SK-N-SH (cell line): ENCODE measurements around the gene PHC2. TPM values are rescaled to one million over a fixed set of nuclear protein-coding genes. Genes with fewer than 3 reads are reported as not detected.
A peak's percentile ranks its signal among the peaks of the same experiment; 100 is the strongest.

Experiments
- CTCF ChIA-PET: fragments of 300-600, 350-600 bp; formaldehyde crosslinking; extraction: SDS; loops from one replicate; lab custom pipeline; 2021; lab: Yijun Ruan, JAX
- POLR2A ChIA-PET: fragments of 350-600 bp; sonication (Branson Sonifier 250); formaldehyde crosslinking; extraction: SDS; loops from one replicate; lab custom pipeline; 2020; ENCODE audit warnings: antibody characterized with exemption, inconsistent platforms; lab: Yijun Ruan, JAX
- DNase-seq: peaks from one replicate; pipeline ENCODE4 v3.0.0; 2012
- H2AFZ ChIP-seq: fragments of 200-600 bp; sonication (generic); 2 replicates; pipeline ENCODE4 v1.8.1; 2016; ENCODE audit warnings: antibody characterized with exemption, mild to moderate bottlenecking, low read depth
- H3F3A ChIP-seq: fragments of 200-600 bp; sonication (generic); replicated peaks from 2 replicates; pipeline ENCODE3; 2016; ENCODE audit warnings: antibody characterized with exemption, mild to moderate bottlenecking; ENCODE audit not compliant: insufficient read depth
- H3K27ac ChIP-seq, 2 experiments: fragments of 200-500 bp in 1 of 2; fragments of 200-600 bp in 1 of 2; sonication (Bioruptor generic) in 1 of 2; sonication (generic), shearing (Covaris generic) in 1 of 2; 2 replicates each; pipeline versions ENCODE4 v1.5.1 to v1.6.1; 2014 to 2016; ENCODE audit warnings: low read depth in 2 of 2, inconsistent platforms in 1 of 2, low read length in 1 of 2, mild to moderate bottlenecking in 1 of 2, mixed read lengths in 1 of 2
- H3K27me3 ChIP-seq: fragments of 200-600 bp; sonication (generic), shearing (Covaris generic); 2 replicates; pipeline ENCODE4 v1.6.1; 2016; ENCODE audit warnings: mixed run types; ENCODE audit not compliant: insufficient read depth
- H3K36me3 ChIP-seq, 2 experiments: fragments of 200-500 bp in 1 of 2; fragments of 200-600 bp in 1 of 2; sonication (Bioruptor generic) in 1 of 2; sonication (generic) in 1 of 2; replicated peaks in 1 of 2; 2 replicates each; pipeline versions ENCODE3 to v1.5.1; 2014 to 2016; ENCODE audit warnings: low read length in 1 of 2, mild to moderate bottlenecking in 1 of 2; ENCODE audit not compliant: insufficient read depth in 2 of 2, control insufficient read depth in 1 of 2
- H3K4me1 ChIP-seq, 2 experiments: fragments of 200-500 bp in 1 of 2; fragments of 200-600 bp in 1 of 2; sonication (Bioruptor generic) in 1 of 2; sonication (generic), shearing (Covaris generic) in 1 of 2; 2 replicates each; pipeline versions ENCODE4 v1.5.1 to v1.6.1; 2014 to 2016; ENCODE audit warnings: low read depth in 1 of 2, low read length in 1 of 2, mixed run types in 1 of 2; ENCODE audit not compliant: insufficient read depth in 2 of 2, control insufficient read depth in 1 of 2
- H3K4me2 ChIP-seq: fragments of 200-600 bp; sonication (generic), shearing (Covaris generic); 2 replicates; pipeline ENCODE4 v1.6.1; 2017; ENCODE audit warnings: mixed run types
- H3K4me3 ChIP-seq, 2 experiments: fragments of 200-500 bp in 1 of 2; fragments of 200-600 bp in 1 of 2; sonication (Bioruptor generic) in 1 of 2; sonication (generic), shearing (Covaris generic) in 1 of 2; 2 replicates each; pipeline versions ENCODE4 v1.5.1 to v1.8.1; 2014 to 2016; ENCODE audit warnings: low read depth in 2 of 2, inconsistent platforms in 1 of 2, low read length in 1 of 2, mild to moderate bottlenecking in 1 of 2, mixed read lengths in 1 of 2, moderate library complexity in 1 of 2
- H3K79me2 ChIP-seq: fragments of 200-600 bp; sonication (generic); 2 replicates; pipeline ENCODE4 v1.8.1; 2017; ENCODE audit warnings: mild to moderate bottlenecking; ENCODE audit not compliant: insufficient read depth
- H3K9ac ChIP-seq: fragments of 200-600 bp; sonication (generic); 2 replicates; pipeline ENCODE4 v1.6.1; 2017; ENCODE audit warnings: mixed run types
- H3K9me2 ChIP-seq: fragments of 200-600 bp; sonication (generic); 2 replicates; pipeline ENCODE4 v1.6.1; 2017; ENCODE audit warnings: mixed run types
- H3K9me3 ChIP-seq: fragments of 200-600 bp; sonication (generic); 2 replicates; pipeline ENCODE4 v1.6.1; 2017; ENCODE audit warnings: mixed run types, mild to moderate bottlenecking, moderate library complexity
- H4K20me1 ChIP-seq: fragments of 200-600 bp; sonication (generic); 2 replicates; pipeline ENCODE4 v1.6.1; 2017; ENCODE audit warnings: mild to moderate bottlenecking, mixed run types; ENCODE audit not compliant: insufficient read depth
- CHD2 ChIP-seq: fragments of 150-350 bp; IDR thresholded peaks from 2 replicates; pipeline ENCODE4 v1.6.1; 2018; ENCODE audit warnings: low read length; ENCODE audit not compliant: partially characterized antibody
- CTCF ChIP-seq: fragments of 200-600 bp; sonication (generic); IDR thresholded peaks from 2 replicates; pipeline ENCODE4 v1.6.1; 2017; ENCODE audit warnings: antibody characterized with exemption, mild to moderate bottlenecking, moderate library complexity
- EP300 ChIP-seq, 2 experiments: IDR thresholded peaks; 2 replicates each; pipeline versions ENCODE4 v1.4.0 to v1.6.1; 2012; ENCODE audit warnings: borderline replicate concordance in 1 of 2, low read depth in 1 of 2, low read length in 1 of 2
- EZH2phosphoT487 ChIP-seq: fragments of 200-600 bp; sonication (generic); IDR thresholded peaks from 2 replicates; pipeline ENCODE4 v1.6.1; 2017; ENCODE audit warnings: low read depth, mixed run types, mild to moderate bottlenecking, antibody characterized with exemption, moderate library complexity, borderline replicate concordance
- FOXJ3 ChIP-seq: sonication (generic); formaldehyde crosslinking; IDR thresholded peaks from 2 replicates; pipeline ENCODE4 v1.5.1; 2020; ENCODE audit warnings: mild to moderate bottlenecking, missing genetic modification reagents
- FOXM1 ChIP-seq: IDR thresholded peaks from 2 replicates; pipeline ENCODE4 v1.4.0; 2012; ENCODE audit warnings: low read depth, mild to moderate bottlenecking
- GABPA ChIP-seq: IDR thresholded peaks from 2 replicates; pipeline ENCODE4 v1.4.0; 2012; ENCODE audit warnings: low read depth, mild to moderate bottlenecking
- GATA2 ChIP-seq: sonication (generic); formaldehyde crosslinking; IDR thresholded peaks from 2 replicates; pipeline ENCODE4 v1.5.0; 2020; ENCODE audit warnings: mild to moderate bottlenecking, missing genetic modification reagents
- IRF3 ChIP-seq: fragments of 150-350 bp; IDR thresholded peaks from 2 replicates; pipeline ENCODE4 v1.6.1; 2016; ENCODE audit warnings: mild to moderate bottlenecking, low read depth, low read length
- JUND ChIP-seq: IDR thresholded peaks from 2 replicates; pipeline ENCODE4 v1.4.0; 2012
- MAX ChIP-seq: IDR thresholded peaks from 2 replicates; pipeline ENCODE4 v1.4.0; 2012; ENCODE audit warnings: low read depth
- MEF2A ChIP-seq: IDR thresholded peaks from 2 replicates; pipeline ENCODE4 v1.4.0; 2012; ENCODE audit warnings: low read depth, borderline replicate concordance
- MXI1 ChIP-seq: IDR thresholded peaks from 2 replicates; pipeline ENCODE4 v1.6.1; 2012; ENCODE audit warnings: mild to moderate bottlenecking, low read depth, low read length, improper control_type of control experiment
- NFIC ChIP-seq: IDR thresholded peaks from 2 replicates; pipeline ENCODE4 v1.4.0; 2012; ENCODE audit warnings: borderline replicate concordance
- RAD21 ChIP-seq: IDR thresholded peaks from 2 replicates; pipeline ENCODE4 v1.6.1; 2012; ENCODE audit warnings: mild to moderate bottlenecking, low read length
- RFX5 ChIP-seq: IDR thresholded peaks from 2 replicates; pipeline ENCODE4 v1.6.1; 2012; ENCODE audit warnings: mild to moderate bottlenecking, improper control_type of control experiment, low read length
- SIN3A ChIP-seq: IDR thresholded peaks from 2 replicates; pipeline ENCODE4 v1.6.1; 2012; ENCODE audit warnings: low read depth, mild to moderate bottlenecking, low read length, moderate library complexity, borderline replicate concordance
- TAF1 ChIP-seq: IDR thresholded peaks from 2 replicates; pipeline ENCODE4 v1.6.1; 2012; ENCODE audit warnings: low read depth, mild to moderate bottlenecking, low read length, moderate library complexity, borderline replicate concordance
- TCF12 ChIP-seq: IDR thresholded peaks from 2 replicates; pipeline ENCODE4 v1.4.0; 2012
- TEAD4 ChIP-seq: IDR thresholded peaks from 2 replicates; pipeline ENCODE4 v1.4.0; 2012; ENCODE audit warnings: mild to moderate bottlenecking, borderline replicate concordance; ENCODE audit not compliant: insufficient read depth
- USF1 ChIP-seq: IDR thresholded peaks from 2 replicates; pipeline ENCODE4 v1.4.0; 2012; ENCODE audit warnings: low read depth, borderline replicate concordance
- USF2 ChIP-seq: fragments of 150-350 bp; IDR thresholded peaks from 2 replicates; pipeline ENCODE4 v1.6.1; 2017; ENCODE audit warnings: antibody characterized with exemption, low read length, low read depth, borderline replicate concordance
- YY1 ChIP-seq: IDR thresholded peaks from 2 replicates; pipeline ENCODE4 v1.4.0; 2012; ENCODE audit warnings: low read depth, mild to moderate bottlenecking
- WGBS: methylation state at CpG from one replicate; pipeline ENCODE4 v1.1.6; 2017; ENCODE audit warnings: low lambda C conversion rate; 5-methylcytosine and 5-hydroxymethylcytosine counted together
- polyA plus RNA-seq, 3 experiments: library from polyadenylated mRNA; depleted of rRNA; stranded (reverse); fragments of >200 nt; gene quantifications; 2 replicates each; pipeline ENCODE4 v1.2.3, GENCODE V29; 2012
- TF ChIP-seq, protein P1 (sequence below): IDR thresholded peaks from 2 replicates; pipeline ENCODE4; 2012
- TF ChIP-seq, protein P2 (sequence below): IDR thresholded peaks from 2 replicates; pipeline ENCODE4 v1.4.0; 2012; ENCODE audit warnings: low read depth, borderline replicate concordance

The PHC2 gene
- polyA plus RNA-seq, 1 of the 3 experiments (the other 2 are of a cell fraction), result 98.7 TPM

- peaks cover 18 to 26% of the 10 kb centered on the region in 2 experiments for H3K4me1 ChIP-seq
- H3K4me2 ChIP-seq, result peak within 1 kb of the TSS; percentile 79
- DNase-seq, result peak; percentile 90
- ChIA-PET CTCF (interaction anchor here (0.6 to 7.9 kb wide), 11 partner anchors 8 to 378 kb away, joined by 3 to 107 read pairs (median 7); partner anchors contain the start of gene A3GALT2), POLR2A (no interaction called here)
- peak within 1 kb of the TSS; percentile 98 for H2AFZ ChIP-seq
- H3K36me3 ChIP-seq, result peaks cover 0 to 3% of the 10 kb centered on the region in 2 experiments
- no peaks in the 10 kb centered on the region for H3K9me2 ChIP-seq
- H3K79me2 ChIP-seq, result peaks cover 25% of the 10 kb centered on the region
- under 1% methylated on average over 36 of the region's 38 CpGs for WGBS
- H3K27ac ChIP-seq, result peak within 1 kb of the TSS; percentile 74 to 79; a peak in 3 of 4 replicates
- H4K20me1 ChIP-seq, result no peaks in the 10 kb centered on the region
- H3K27me3 ChIP-seq, result no peaks in the 10 kb centered on the region
- H3K4me3 ChIP-seq, result peak within 1 kb of the TSS; percentile 73 to 80
- peaks cover 16% of the 10 kb centered on the region for H3F3A ChIP-seq
- peak within 1 kb of the TSS; percentile 87 for H3K9ac ChIP-seq
- no peaks in the 10 kb centered on the region for H3K9me3 ChIP-seq
- peak; percentile 85 for TF ChIP-seq GABPA
- TF ChIP-seq SIN3A, result peak; percentile 64; the same call in 1 of the 2 replicates
- peak; percentile 64 for TF ChIP-seq MAX
- no peak for TF ChIP-seq RFX5
- TF ChIP-seq FOXJ3 (CRISPR knock-in tag), result no peak
- peak; percentile 60; the same call in 1 of the 2 replicates for TF ChIP-seq MXI1
- 0 out of 2 replicates have a peak, but pooled peaks have one; percentile 20 for TF ChIP-seq USF1
- TF ChIP-seq JUND, result no peak
- no peak for TF ChIP-seq FOXM1
- no peak for TF ChIP-seq USF2
- peak; percentile 91 for TF ChIP-seq IRF3
- TF ChIP-seq MEF2A, result no peak
- TF ChIP-seq, protein P1, sequence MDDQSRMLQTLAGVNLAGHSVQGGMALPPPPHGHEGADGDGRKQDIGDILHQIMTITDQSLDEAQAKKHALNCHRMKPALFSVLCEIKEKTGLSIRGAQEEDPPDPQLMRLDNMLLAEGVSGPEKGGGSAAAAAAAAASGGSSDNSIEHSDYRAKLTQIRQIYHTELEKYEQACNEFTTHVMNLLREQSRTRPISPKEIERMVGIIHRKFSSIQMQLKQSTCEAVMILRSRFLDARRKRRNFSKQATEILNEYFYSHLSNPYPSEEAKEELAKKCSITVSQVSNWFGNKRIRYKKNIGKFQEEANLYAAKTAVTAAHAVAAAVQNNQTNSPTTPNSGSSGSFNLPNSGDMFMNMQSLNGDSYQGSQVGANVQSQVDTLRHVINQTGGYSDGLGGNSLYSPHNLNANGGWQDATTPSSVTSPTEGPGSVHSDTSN, result peak; percentile 99
- TF ChIP-seq TEAD4, result no peak
- TF ChIP-seq YY1, result 0 out of 2 replicates have a peak, but pooled peaks have one; percentile 35
- TF ChIP-seq CTCF, result no peak
- 0 out of 2 replicates have a peak, but pooled peaks have one; percentile 11 for TF ChIP-seq TCF12
- TF ChIP-seq TAF1, result peak; percentile 66
- TF ChIP-seq RAD21, result no peak
- TF ChIP-seq, protein P2, sequence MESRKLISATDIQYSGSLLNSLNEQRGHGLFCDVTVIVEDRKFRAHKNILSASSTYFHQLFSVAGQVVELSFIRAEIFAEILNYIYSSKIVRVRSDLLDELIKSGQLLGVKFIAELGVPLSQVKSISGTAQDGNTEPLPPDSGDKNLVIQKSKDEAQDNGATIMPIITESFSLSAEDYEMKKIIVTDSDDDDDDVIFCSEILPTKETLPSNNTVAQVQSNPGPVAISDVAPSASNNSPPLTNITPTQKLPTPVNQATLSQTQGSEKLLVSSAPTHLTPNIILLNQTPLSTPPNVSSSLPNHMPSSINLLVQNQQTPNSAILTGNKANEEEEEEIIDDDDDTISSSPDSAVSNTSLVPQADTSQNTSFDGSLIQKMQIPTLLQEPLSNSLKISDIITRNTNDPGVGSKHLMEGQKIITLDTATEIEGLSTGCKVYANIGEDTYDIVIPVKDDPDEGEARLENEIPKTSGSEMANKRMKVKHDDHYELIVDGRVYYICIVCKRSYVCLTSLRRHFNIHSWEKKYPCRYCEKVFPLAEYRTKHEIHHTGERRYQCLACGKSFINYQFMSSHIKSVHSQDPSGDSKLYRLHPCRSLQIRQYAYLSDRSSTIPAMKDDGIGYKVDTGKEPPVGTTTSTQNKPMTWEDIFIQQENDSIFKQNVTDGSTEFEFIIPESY, result no peak
- TF ChIP-seq CHD2, result peak; percentile 95
- no peak for TF ChIP-seq EZH2phosphoT487
- TF ChIP-seq EP300 (IDR thresholded peaks at IDR 0.05; ENCODE audit: borderline replicate concordance in 1 of 2, low read depth in 1 of 2, low read length in 1 of 2), result no peak
- TF ChIP-seq NFIC, result no peak
- TF ChIP-seq GATA2, result no peak
Measured at GRCh38 chr1:33472269-33472980, 41.5 kb upstream of the PHC2 start, which contains the start of gene ZSCAN20. Gene ZSCAN20, plus strand, starts transcription at chr1:33472645. Its CDS starts 6,644 bp downstream, at chr1:33479289.
